Left lobe of liver (tissue), 2 donors: ENCODE results near the gene TSHR. TPM values are rescaled to one million over a fixed set of nuclear protein-coding genes. Genes with fewer than 3 reads are reported as not detected.
"Not testable (repeated sequence)": the region's sequence is repeated elsewhere in the genome, so short reads cannot be mapped to it uniquely, and the experiment has no call there.

Experiments used
- ATAC-seq: fragments of 200-7000 bp; cut with Tn5 transposase; one replicate; pipeline ENCODE4 v1.9.1; 2020; ENCODE audit warnings: mild to moderate bottlenecking, moderate library complexity
- DNase-seq: peaks from one replicate; pipeline ENCODE4 v3.0.0-alpha.2; 2020; ENCODE audit warnings: low spot score
- total RNA-seq: library from RNA; stranded (reverse); gene quantifications from one replicate; pipeline ENCODE4 v1.2.1, GENCODE V29; 2021
- donor health status: DM: no; HTN: no; CAD: no; lungs with moderate emphysema.
- donor health status: DM: no; HTN: yes; CAD: no.

Gene TSHR
- total RNA-seq, 1 donor from 2014 or later: 0.15 TPM

DNA sequence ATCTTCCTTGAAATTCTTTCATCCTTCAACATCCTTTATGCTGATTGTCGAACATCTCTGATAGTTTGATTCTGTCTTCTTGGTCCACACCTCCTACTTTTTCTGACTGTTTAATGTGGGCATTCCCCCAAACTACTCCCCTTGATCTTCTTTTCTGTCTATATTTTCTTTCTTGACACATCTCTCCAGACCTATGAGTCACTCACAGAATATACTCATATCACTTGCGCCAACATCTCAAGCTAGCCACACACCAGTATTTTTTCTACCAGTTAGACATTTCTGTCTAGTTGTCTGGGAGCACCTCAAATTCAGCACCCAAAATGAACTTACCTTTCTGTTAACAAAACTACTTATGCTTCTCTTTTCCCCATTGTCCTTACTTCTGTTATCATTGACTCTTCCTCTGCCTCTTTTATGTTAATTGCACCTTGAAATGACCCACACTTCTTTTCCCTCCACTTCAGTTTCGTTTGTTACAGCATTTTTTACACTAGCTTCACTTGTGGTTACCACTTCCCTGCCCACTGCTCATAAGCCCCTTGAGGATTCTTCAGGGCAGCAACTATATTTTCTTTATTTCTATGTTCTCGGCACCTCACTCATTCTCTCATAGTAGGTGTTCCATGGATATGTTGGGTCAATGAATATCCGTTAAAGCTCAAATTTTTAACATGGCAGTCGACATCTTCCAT, 33.5 kb downstream of the TSHR start:
- ATAC-seq (no peak), DNase-seq (no peak)

DNA sequence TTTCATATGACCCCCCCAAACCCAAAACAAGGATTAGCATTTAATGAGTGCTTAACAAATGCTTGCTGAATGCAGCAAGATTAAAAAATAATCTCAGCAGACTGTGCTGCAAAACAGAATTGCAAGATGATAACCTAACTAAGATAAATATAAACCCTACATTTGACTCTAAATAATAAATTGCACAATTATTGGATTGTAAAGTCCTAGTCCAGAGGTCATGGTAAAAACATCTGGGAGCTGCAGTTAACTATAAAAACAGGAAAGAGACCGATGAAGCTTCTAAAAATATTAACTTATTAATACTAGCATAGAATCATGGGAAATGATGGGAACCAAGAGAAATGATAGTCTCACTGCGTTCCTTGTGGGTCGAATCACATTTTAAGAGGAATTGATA, 37.2 kb downstream of the TSHR start:
- ATAC-seq (peak; percentile 73), DNase-seq (no peak)

DNA sequence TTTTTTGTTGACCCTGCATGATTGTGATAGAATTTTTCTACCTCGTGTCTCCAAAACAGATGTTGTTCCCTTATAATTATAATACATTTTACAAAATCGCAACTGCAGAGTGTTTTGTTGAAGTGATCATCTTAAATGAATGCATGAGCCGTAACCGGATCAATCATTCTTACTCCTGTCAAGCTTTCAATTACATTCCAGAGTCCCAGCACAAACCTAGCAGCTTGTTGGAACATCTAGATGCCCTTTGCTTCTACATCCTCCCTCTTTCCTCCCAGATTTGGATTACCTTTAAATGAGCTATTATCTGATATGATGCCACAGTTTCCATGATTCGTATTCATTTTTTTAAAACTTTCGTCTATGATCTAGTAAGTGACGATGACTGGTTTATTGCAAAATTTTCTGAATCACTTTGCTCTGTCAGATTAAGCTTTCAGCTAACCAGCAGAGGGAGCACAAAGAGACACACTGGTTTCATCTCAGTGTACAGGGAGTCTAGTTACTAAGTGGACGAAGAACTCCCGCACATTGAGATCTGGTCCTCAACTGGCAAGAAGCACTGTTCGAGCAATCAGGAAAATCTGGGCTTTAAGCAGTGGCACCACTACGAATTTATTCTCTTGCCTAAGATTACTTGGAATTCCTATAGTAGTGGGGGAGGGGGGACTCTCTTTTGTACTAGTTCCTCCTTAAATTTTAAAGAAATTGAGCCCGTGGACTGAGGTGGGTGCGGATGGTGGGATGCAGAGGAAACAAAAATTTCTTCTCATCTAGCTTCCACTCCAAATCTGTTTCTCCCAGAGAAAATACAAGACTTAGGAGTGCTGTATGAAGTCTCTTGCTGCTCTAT, 40.9 kb downstream of the TSHR start:
- ATAC-seq: peak; percentile 94
- peak; percentile 48 for DNase-seq

DNA sequence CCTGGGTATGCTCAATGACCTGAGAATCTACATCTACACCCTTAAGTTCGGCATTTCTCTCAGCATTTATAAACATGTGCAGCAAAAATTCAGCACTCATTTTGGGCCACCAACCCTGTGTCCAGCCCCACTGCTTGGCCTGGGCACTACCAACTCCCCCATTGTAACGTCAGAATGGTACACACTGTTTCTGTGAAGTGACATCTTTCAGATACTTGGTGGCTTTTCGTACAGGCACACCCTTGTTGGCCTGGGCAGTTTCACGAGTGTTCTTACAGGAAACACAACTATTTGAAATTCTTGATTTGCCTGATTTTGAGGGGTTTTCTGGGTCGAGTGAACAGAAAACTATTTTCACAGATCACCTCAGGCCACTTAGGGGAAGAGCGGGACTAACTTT, 46.0 kb downstream of the TSHR start:
- ATAC-seq (no peak), DNase-seq (no peak)

DNA sequence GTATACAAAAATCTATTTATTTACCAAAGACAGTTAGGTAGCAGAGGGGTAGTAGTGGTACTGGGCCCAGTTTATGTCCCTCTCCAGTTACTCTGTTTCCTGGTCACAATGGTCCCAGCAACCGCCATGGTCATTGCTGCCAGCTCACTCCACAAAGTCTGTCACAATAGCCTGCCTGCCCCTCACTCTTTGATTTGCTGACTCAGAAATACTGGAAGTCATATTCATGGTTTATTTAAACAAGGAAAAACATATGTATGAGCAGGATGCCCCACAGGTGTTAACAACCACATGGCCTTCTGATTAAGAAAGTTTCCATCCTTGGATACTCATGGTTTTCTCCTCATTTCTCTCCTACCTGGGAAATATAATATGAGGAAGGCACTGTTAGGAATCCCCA, 49.2 kb downstream of the TSHR start:
- ATAC-seq: no peak
- no peak for DNase-seq

DNA sequence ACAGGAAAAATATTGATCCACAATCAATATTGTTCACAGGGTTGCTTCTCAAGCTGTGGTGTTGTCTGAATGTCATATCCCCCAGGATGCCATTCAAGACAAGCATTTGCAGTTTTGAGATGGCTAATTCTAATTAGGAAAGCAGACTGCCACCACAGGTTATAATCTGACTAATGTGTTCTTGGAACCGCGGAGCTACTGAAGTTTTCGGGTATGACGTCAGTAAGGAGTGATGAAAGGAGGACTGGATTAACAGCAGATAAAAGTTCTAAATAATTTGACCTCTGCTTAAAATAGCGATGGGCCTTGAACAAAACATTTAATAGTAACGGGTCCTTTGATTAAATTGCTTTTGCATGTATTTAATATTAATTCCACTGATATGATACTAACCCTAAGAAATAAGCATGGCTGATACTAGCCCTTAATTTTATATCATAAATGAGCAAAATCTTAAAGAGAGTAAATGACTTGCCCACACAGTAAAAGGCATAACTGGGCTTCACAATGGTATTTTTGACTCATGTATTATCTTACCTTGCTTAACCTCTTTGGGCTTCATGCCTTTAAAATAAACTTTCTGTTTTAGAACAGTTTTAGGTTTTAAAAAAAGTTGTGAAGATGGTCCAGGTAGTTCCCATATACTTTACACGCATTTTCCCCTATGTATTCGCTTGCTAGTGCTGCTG, 50.3 kb downstream of the TSHR start:
- no peak for DNase-seq
- ATAC-seq: no peak

DNA sequence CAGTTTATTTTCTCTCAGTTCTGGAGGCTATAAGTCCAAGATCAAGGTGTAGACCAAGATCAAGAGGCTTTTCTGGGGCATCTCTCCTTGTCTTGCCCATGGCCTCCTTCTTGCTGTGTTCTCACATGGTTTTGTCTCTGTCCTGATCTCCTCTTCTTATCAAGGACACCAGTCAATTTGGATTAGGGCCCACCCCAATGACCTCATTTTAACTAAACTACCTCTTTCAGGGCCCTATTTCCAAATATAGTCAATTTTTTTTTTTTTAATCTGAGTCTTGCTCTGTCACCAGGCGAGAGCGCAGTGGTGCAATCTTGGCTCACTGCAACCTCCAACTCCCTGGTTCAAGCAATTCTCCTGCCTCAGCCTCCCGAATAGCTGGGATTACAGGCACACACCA, 50.8 kb downstream of the TSHR start:
- no peak for DNase-seq
- no peak for ATAC-seq

DNA sequence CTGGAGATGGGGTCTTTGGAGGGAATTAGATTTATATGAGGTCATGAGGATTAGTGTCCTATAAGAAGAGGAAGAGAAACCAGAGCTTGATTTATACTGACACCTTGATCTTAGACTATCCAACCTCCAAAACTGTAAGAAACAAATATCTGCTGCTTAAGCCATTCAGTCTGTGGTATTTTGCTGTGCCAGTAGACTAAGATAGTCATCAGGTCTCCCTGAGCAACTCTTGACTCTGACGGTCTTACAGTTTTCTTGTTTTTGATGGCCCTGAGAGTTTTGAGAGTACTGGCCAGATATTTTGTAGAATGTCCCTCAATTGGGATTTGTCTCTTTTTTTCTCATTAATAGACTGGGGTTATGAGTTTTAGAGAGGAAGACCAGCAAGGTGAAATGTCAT, 51.7 kb downstream of the TSHR start:
- no peak for ATAC-seq

DNA sequence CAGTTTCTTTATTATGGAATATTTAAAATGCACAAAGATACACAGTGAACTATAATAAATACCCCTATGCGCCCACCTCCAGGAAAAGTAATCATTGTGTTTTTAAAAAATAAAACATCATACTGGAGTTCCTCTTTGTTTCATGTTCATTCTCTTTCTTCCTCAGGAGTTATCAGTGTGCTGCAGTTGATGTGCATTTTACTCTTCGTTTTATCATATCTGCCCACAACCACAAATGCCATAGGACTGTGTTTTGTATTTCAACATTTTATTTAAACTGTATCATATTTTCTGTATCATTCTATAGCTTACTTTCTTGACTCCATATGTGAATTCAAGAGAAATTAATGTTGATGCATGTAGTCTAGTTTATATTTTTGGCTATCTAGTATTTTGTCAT, 53.9 kb downstream of the TSHR start:
- no peak for ATAC-seq
- DNase-seq: no peak

More for the DNA sequence above, 51.7 kb downstream of the TSHR start:
- DNase-seq: no peak

DNA sequence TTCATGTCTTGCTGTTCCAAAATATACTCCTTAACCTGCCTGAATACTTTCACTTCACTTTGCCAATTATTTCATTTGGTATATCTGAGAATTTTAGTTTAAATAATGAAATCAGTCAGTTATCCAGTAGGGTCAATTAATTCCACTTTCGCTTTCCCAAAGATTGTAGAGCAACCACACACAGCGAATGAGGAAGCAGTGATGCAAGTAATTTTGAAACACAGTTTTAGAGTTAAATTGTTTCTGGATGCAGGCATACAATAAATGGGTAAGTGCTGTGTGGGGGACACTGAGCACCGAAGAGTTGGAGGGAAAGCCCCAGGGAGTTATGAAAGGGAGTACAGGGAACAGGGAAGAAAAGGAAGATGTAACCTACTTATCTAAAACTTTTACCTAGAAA, 62.8 kb downstream of the TSHR start:
- DNase-seq (no peak), ATAC-seq (no peak)

DNA sequence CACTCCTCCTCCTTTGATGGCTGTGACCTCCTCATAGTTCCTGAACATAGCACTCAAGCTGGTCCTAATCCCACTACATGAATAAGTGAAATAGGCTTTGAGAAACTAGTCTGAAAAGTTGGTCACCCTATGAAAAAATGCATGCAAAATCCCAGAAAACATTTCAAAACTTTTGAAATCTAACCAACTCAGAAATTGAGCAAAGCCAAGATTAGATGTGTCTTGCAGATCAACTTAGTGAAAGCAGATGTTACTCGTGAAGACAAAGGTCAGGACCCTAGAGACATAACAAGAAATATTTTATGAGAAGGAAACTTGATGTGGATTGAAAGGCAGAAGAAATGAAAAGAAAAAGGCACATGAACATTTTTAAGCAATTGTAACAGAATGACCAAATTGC, 63.3 kb downstream of the TSHR start:
- DNase-seq: no peak
- no peak for ATAC-seq

DNA sequence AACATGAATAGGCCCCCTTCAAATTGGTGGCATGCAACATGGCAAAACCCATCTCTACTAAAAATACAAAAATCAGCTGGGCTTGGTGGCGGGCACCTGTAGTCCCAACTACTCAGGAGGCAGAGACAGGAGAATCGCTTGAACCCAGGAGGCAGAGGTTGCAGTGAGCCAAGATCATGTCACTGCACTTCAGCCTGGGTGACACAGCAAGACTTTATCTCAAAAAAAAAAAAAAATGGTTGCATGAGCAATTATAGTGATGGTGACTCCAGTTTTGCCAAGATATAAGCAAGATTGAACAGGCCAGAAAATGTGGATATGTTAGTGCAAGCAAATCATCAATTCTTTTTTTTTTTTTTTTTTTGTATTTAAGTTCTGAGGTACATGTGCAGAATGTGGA, 63.7 kb downstream of the TSHR start:
- DNase-seq, ATAC-seq: not testable (repeated sequence)

DNA sequence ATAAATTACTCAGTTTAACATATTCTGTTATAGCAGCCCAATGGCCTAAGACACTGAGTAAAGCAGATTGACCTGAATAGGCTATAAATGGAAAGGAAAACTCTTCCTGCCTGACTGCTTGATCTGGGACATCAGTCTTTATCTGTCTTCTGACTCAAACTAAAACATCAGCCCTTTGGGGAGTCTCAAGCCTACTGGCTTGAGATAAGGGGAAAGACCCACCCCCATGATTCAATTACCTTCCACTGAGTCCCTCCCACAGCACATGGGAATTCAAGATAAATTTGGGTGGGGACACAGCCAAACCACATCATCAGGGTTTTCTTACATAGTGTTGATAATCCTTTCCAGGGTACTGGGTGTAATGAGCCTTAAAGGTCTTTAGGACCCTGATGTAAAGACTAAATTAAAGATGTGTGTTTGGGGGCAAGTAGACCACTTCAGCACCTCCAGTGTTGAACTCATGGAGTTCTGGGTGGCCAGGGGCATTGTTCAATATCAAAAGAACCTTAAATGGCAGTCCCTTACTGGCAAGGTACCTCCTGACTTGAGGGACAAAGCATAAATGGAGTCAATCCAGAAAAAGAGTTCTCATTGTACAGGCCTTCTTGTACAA, 67.8 kb downstream of the TSHR start:
- DNase-seq: no peak
- ATAC-seq: no peak

DNA sequence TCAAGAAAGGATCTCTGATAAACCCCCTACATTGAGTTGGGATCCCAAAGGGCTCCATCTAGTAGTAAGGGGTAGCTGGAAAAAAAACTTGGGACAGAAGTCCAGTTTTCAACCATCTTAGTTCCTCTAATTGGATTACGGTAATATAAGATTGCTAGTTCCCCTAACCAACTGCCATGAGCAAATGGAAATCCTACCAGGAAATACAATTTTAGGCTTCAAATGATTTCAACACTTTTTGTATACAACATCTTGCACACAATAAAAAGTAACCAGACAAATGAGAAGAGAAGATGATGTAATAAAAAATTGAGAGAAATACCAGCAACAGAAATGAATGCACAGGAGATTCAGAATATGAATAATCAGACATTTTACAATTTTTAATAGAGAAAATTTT, 73.0 kb downstream of the TSHR start:
- DNase-seq (no peak), ATAC-seq (no peak)

DNA sequence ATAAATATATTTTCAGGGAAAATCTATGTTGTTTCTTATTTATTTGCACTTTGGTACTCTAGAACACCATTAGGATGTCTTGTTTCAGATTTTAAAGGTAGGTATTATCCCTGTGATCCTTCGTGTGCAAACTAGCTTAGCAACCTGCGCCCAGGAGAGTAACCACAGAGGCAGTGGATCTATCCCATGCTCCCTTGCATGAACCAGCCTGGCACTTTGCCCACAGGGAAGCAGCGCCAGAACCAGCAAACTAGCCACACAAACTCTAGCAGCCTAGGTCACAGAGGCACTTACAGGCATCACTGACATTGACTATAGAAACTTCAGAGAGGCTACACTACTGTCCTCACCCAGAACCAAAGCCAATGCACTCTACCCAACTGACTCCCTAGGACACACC, 76.1 kb downstream of the TSHR start:
- ATAC-seq (peak; percentile 41), DNase-seq (no peak)

DNA sequence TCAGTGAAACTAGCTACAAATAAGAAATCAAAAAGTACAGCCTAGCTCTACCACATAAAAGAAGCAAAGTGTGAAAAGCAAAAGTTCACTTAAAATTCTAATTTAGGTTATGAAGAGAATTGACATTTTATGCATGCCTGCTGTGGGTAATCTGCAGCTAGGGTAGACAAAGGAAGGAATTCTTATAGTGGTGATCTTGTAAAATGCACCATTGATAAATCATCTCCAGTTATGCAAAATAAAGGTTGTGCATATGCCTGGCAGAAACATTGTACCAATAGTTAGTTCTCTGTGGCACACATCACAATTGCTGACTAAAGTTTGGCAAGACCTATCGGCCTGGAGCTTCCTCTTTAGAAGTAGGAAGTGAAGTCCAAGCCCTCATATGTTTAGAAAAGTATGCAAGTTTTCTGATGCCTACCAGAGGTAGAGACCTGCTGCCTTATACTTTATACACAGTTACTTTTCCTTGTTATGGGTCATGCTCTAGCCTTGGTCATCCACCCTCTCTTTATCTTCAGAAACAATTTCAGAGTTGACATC, 78.3 kb downstream of the TSHR start:
- DNase-seq (no peak), ATAC-seq (no peak)

DNA sequence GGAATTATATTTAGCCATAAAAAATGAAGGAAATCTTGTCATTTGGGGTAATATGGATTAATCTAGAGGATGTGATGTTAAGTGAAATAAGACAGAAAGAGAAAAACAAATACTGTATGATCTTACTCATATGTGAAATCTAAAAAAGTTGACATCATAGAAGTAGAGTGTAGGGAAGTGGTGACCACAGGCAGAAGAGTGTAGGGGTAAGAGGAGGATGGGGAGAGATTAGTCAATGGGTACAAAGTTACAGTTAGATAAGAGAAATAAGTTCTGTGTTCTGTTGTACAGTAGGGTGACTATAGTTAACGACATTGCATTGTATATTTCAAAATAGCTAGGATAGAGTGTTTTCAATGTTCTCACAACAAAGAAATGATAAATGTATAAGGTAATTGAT, 87.0 kb downstream of the TSHR start:
- DNase-seq (no peak), ATAC-seq (no peak)

DNA sequence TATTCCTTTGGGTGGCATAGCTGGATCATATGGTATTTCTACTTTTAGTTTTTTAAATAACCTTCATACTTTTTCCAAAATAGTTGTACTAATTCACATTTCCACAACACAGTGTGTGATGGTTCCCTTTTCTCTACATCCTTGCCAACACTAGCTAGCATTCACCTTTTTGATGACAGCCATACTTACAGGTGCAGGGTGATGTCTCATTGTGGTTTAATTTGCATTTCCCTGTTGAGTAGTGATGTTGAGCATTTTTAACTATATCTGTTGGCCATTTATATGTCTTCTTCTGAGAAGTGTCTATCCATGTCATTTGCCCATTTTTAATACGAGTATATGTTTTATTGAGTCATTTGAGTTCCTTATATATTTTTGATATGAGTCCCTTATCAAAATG, 96.1 kb downstream of the TSHR start:
- DNase-seq (no peak), ATAC-seq (no peak)

DNA sequence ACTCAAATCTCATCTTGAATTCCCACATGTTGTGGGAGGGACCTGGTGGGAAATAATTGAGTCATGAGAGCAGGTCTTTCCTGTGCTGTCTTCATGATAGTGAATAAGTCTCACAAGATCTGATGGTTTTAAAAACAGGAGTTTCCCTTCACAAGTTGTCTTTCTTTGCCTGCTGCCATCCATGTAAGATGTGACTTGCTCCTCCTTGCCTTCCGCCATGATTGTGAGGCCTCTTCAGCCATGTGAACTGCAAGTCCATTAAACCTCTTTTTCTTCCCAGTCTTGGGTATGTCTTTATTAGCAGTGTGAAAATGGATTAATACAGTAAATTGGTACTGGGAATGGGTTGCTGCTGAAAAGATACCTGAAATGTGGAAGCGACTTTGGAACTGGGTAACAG, 98.6 kb downstream of the TSHR start:
- not testable (repeated sequence) for DNase-seq, ATAC-seq

DNA sequence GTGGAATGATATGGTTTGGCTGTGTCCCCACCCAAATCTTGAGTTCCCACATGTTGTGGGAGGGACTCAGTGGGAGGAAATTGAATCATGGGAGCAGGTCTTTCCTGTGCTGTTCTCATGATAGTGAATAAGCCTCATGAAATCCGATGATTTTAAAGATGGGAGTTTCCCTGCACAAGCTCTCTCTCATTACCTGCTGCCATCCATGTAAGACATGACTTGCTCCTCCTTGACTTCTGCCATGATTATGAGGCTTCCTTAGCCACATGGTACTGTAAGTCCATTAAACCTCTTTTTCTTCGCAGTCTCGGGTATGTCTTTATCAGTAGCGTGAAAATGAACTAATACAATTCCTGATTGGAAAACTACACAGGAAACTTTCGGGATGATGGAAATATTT, 100.5 kb downstream of the TSHR start:
- ATAC-seq: no peak

DNA sequence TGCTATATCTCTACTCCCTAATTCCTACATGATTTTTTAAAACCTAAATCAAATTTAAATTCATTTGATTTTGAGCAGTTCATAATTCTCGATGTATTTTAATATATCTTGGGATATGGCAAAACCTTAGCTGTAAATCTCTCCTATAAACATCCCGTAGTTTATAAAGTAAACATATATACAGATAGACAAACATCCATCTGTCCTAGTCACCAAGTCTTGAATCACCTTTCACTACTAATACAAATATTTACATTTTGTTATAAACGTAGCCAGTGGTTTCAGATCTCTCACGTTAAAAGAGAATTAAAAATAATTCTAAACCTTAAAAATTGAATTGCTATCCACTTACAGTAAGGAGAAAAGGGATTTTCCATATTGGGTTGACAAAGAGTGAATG, 107.0 kb downstream of the TSHR start:
- no peak for ATAC-seq
- DNase-seq: no peak

More for the DNA sequence above, 100.5 kb downstream of the TSHR start:
- DNase-seq: no peak
